ENCODE measurements around the gene CDC6.

The CDC6 gene

GRCh38 chr17:40287494-40288369 is at the start of gene CDC6:
Gene CDC6, plus strand, starts transcription at chr17:40287879. Its CDS starts 1,542 bp downstream, at chr17:40289421.
- H2AFZ ChIP-seq (ENCODE audit: low read length): peak within 1 kb of the TSS; percentile 81
- H3K4me1 ChIP-seq (ENCODE audit: insufficient read depth, low read length, poor library complexity, severe bottlenecking): peaks cover 28% of the 10 kb centered on the region
- H3K27me3 ChIP-seq (ENCODE audit: insufficient read depth, low read length, poor library complexity, severe bottlenecking): no peaks in the 10 kb centered on the region
- H3K79me2 ChIP-seq (ENCODE audit: insufficient read depth, low read length): peaks cover 41% of the 10 kb centered on the region
- H3F3A ChIP-seq (ENCODE audit: low read depth): no peaks in the 10 kb centered on the region
- no peak for TF ChIP-seq EZH2phosphoT487 (IDR thresholded peaks at IDR 0.05; ENCODE audit: borderline replicate concordance)
- TF ChIP-seq CTCF (conservative IDR thresholded peaks at IDR 0.05; ENCODE audit: low read length): no peak
- no peaks in the 10 kb centered on the region for H3K9me3 ChIP-seq (ENCODE audit: insufficient read depth, low read depth, low read length)
- peak within 1 kb of the TSS; percentile 94 for H3K4me3 ChIP-seq (ENCODE audit: low read length, poor library complexity, severe bottlenecking)
- peaks cover 12% of the 10 kb centered on the region; the same call in 1 of the 2 replicates for H3K36me3 ChIP-seq (ENCODE audit: insufficient read depth, low read length)
- H3K9ac ChIP-seq (ENCODE audit: low read depth, low read length, poor library complexity, severe bottlenecking): peak within 1 kb of the TSS; percentile 87
- H3K4me2 ChIP-seq (ENCODE audit: low read depth, low read length, poor library complexity, severe bottlenecking): peak within 1 kb of the TSS; percentile 71
- no peaks in the 10 kb centered on the region for H3K9me2 ChIP-seq (replicated peaks; ENCODE audit: low read depth, low read length)
- H4K20me1 ChIP-seq (ENCODE audit: insufficient read depth, low read length, poor library complexity, severe bottlenecking): peaks cover 22% of the 10 kb centered on the region

GRCh38 chr17:40241252-40241834 is 46.3 kb upstream of the CDC6 start:
- H3K4me3 ChIP-seq (ENCODE audit: low read length, poor library complexity, severe bottlenecking): no peak overlapping the region
- no peak overlapping the region for H3K4me2 ChIP-seq (ENCODE audit: low read depth, low read length, poor library complexity, severe bottlenecking)
- peaks cover 3% of the 10 kb centered on the region for H4K20me1 ChIP-seq (ENCODE audit: insufficient read depth, low read length, poor library complexity, severe bottlenecking)
- H2AFZ ChIP-seq (ENCODE audit: low read length): no peak overlapping the region
- H3K79me2 ChIP-seq (ENCODE audit: insufficient read depth, low read length): peaks cover 68% of the 10 kb centered on the region; the same call in 1 of the 2 replicates
- H3K36me3 ChIP-seq (ENCODE audit: insufficient read depth, low read length): no peaks in the 10 kb centered on the region
- H3K27me3 ChIP-seq (ENCODE audit: insufficient read depth, low read length, poor library complexity, severe bottlenecking): no peaks in the 10 kb centered on the region
- no peaks in the 10 kb centered on the region for H3K9me3 ChIP-seq (ENCODE audit: insufficient read depth, low read depth, low read length)
- no peaks in the 10 kb centered on the region for H3K4me1 ChIP-seq (ENCODE audit: insufficient read depth, low read length, poor library complexity, severe bottlenecking)
- no peak overlapping the region for H3K9ac ChIP-seq (ENCODE audit: low read depth, low read length, poor library complexity, severe bottlenecking)
- no peaks in the 10 kb centered on the region for H3K9me2 ChIP-seq (replicated peaks; ENCODE audit: low read depth, low read length)
- H3F3A ChIP-seq (ENCODE audit: low read depth): no peaks in the 10 kb centered on the region
- TF ChIP-seq EZH2phosphoT487 (IDR thresholded peaks at IDR 0.05; ENCODE audit: borderline replicate concordance) (no peak), CTCF (conservative IDR thresholded peaks at IDR 0.05; ENCODE audit: low read length) (no peak)

- no peaks in the 10 kb centered on the region for H3K27me3 ChIP-seq (ENCODE audit: insufficient read depth, low read length, poor library complexity, severe bottlenecking)
- H3K36me3 ChIP-seq (ENCODE audit: insufficient read depth, low read length): no peaks in the 10 kb centered on the region
- H3K4me2 ChIP-seq (ENCODE audit: low read depth, low read length, poor library complexity, severe bottlenecking): no peak overlapping the region
- no peak overlapping the region for H3K4me3 ChIP-seq (ENCODE audit: low read length, poor library complexity, severe bottlenecking)
- TF ChIP-seq EZH2phosphoT487 (IDR thresholded peaks at IDR 0.05; ENCODE audit: borderline replicate concordance) (no peak), CTCF (conservative IDR thresholded peaks at IDR 0.05; ENCODE audit: low read length) (no peak)
- H3K4me1 ChIP-seq (ENCODE audit: insufficient read depth, low read length, poor library complexity, severe bottlenecking): no peaks in the 10 kb centered on the region
- H3F3A ChIP-seq (ENCODE audit: low read depth): no peaks in the 10 kb centered on the region
- no peaks in the 10 kb centered on the region for H3K9me2 ChIP-seq (replicated peaks; ENCODE audit: low read depth, low read length)
- H3K9ac ChIP-seq (ENCODE audit: low read depth, low read length, poor library complexity, severe bottlenecking): no peak overlapping the region
- H4K20me1 ChIP-seq (ENCODE audit: insufficient read depth, low read length, poor library complexity, severe bottlenecking): peaks cover 3% of the 10 kb centered on the region
- no peaks in the 10 kb centered on the region for H3K9me3 ChIP-seq (ENCODE audit: insufficient read depth, low read depth, low read length)
- no peak overlapping the region for H2AFZ ChIP-seq (ENCODE audit: low read length)
- peaks cover 65% of the 10 kb centered on the region; the same call in 1 of the 2 replicates for H3K79me2 ChIP-seq (ENCODE audit: insufficient read depth, low read length)
These were observed 44.9 kb upstream of the CDC6 start for GRCh38 chr17:40242774-40243173.
